COLO829 (cell line): ENCODE results near the gene RPL18.

ENCODE experiments used
- DNase-seq: peaks from one replicate; pipeline ENCODE4 v3.0.0; 2012; ENCODE audit warnings: low spot score

The RPL18 gene

GRCh38 chr19:48614436-48615230 lies 4.3 kb downstream of the RPL18 start, which contains the start of gene FAM83E:
Gene FAM83E (minus strand): TSS chr19:48615076. CDS start chr19:48613372, 1,704 bp downstream.
- DNase-seq, result no peak

- no peak for DNase-seq
These were observed 5.0 kb downstream of the RPL18 start for GRCh38 chr19:48613852-48614435.

GRCh38 chr19:48613024-48613851 lies 5.7 kb downstream of the RPL18 start:
- no peak for DNase-seq

GRCh38 chr19:48611872-48612271 lies 7.1 kb downstream of the RPL18 start:
- no peak for DNase-seq

- no peak for DNase-seq
These were observed 9.3 kb downstream of the RPL18 start for GRCh38 chr19:48609571-48610108.

GRCh38 chr19:48608798-48609263 lies 10.1 kb downstream of the RPL18 start:
- no peak for DNase-seq

GRCh38 chr19:48607359-48607755 lies 11.6 kb downstream of the RPL18 start:
- DNase-seq, result no peak

GRCh38 chr19:48606463-48607358 lies 12.3 kb downstream of the RPL18 start, which contains the start of gene SPACA4:
Gene SPACA4 (plus strand): TSS chr19:48606742. CDS start chr19:48606979, 237 bp downstream.
- DNase-seq, result no peak

GRCh38 chr19:48603850-48604249 lies 15.1 kb downstream of the RPL18 start:
- DNase-seq, result no peak

GRCh38 chr19:48603449-48603848 lies 15.5 kb downstream of the RPL18 start:
- DNase-seq, result no peak

- DNase-seq, result no peak
These were observed 16.0 kb downstream of the RPL18 start for GRCh38 chr19:48603001-48603400.

- no peak for DNase-seq
These were observed 18.1 kb downstream of the RPL18 start for GRCh38 chr19:48600679-48601417.

- no peak for DNase-seq
These were observed 19.8 kb downstream of the RPL18 start for GRCh38 chr19:48598996-48599700.

GRCh38 chr19:48596679-48597465 lies 22.1 kb downstream of the RPL18 start:
- DNase-seq, result no peak

- DNase-seq, result no peak
These were observed 22.7 kb downstream of the RPL18 start for GRCh38 chr19:48596237-48596636.

GRCh38 chr19:48595833-48596232 lies 23.1 kb downstream of the RPL18 start:
- DNase-seq, result no peak

GRCh38 chr19:48595171-48595570 lies 23.8 kb downstream of the RPL18 start:
- DNase-seq, result no peak

GRCh38 chr19:48591021-48591420 lies 28.0 kb downstream of the RPL18 start:
- DNase-seq, result no peak
